Hematopoietic multipotent progenitor cell treated with erythropoietin and hydrocortisone succinate and interleukin-3 and kit ligand, for 8 days (in vitro differentiated cells): Measurements from ENCODE around the gene MRO.

Source experiments
- DNase-seq: peaks from one replicate; pipeline ENCODE4 v3.0.0-alpha.2; 2015

MRO gene

GRCh38 chr18:50832754-50833153, 12.9 kb upstream of the MRO start:
- no peak for DNase-seq

- DNase-seq, result no peak
These were observed 10.7 kb upstream of the MRO start for GRCh38 chr18:50830544-50830943.

- no peak for DNase-seq
These were observed 9.8 kb upstream of the MRO start for GRCh38 chr18:50829644-50830043.

- DNase-seq, result no peak
These were observed 6.2 kb upstream of the MRO start for GRCh38 chr18:50826027-50826426.

- DNase-seq, result no peak
These were observed 5.8 kb upstream of the MRO start for GRCh38 chr18:50825621-50826020.

- DNase-seq, result no peak
These were observed 2.9 kb upstream of the MRO start for GRCh38 chr18:50822756-50823155.

GRCh38 chr18:50820901-50821520, 1.2 kb upstream of the MRO start:
- DNase-seq, result no peak

- no peak for DNase-seq
These were observed 639 bp downstream of the MRO start for GRCh38 chr18:50819027-50819727.

GRCh38 chr18:50816419-50817166, 3.2 kb downstream of the MRO start:
- DNase-seq, result no peak

GRCh38 chr18:50814395-50814794, 5.4 kb downstream of the MRO start:
- no peak for DNase-seq

GRCh38 chr18:50813353-50813752, 6.5 kb downstream of the MRO start:
- no peak for DNase-seq

GRCh38 chr18:50812834-50813233, 7.0 kb downstream of the MRO start:
- DNase-seq, result no peak

GRCh38 chr18:50807176-50807575, 12.6 kb downstream of the MRO start:
- DNase-seq, result no peak

GRCh38 chr18:50806208-50806616, 13.6 kb downstream of the MRO start:
- DNase-seq, result peak; percentile 38

GRCh38 chr18:50805732-50806131, 14.1 kb downstream of the MRO start:
- DNase-seq, result no peak

- DNase-seq, result no peak
These were observed 16.2 kb downstream of the MRO start for GRCh38 chr18:50803592-50803991.

GRCh38 chr18:50802141-50802540, 17.7 kb downstream of the MRO start:
- no peak for DNase-seq

GRCh38 chr18:50797142-50797541, 22.7 kb downstream of the MRO start:
- no peak for DNase-seq

- no peak for DNase-seq
These were observed 23.3 kb downstream of the MRO start for GRCh38 chr18:50796495-50796894.

GRCh38 chr18:50793641-50794565, 25.9 kb downstream of the MRO start:
- DNase-seq, result no peak

GRCh38 chr18:50792885-50793284, 26.9 kb downstream of the MRO start:
- DNase-seq, result no peak

GRCh38 chr18:50791599-50792438, 28.0 kb downstream of the MRO start:
- no peak for DNase-seq
